K562 (cell line): ENCODE measurements around the gene DYSF. TPM values are rescaled to one million over a fixed set of nuclear protein-coding genes. Genes with fewer than 3 reads are reported as not detected.

Experiments
- ATAC-seq: fragments of 200-7000 bp; cut with Tn5 transposase; 3 replicates; pipeline ENCODE4 v1.9.1; 2020; ENCODE audit warnings: moderate library complexity
- BruUV-seq: library from RNA; stranded (reverse); fragments of 400-500 nt; replicated peaks from 2 replicates; lab custom pipeline; 2021; lab: Mats Ljungman, UMichigan
- CTCF ChIA-PET: fragments of 300-600 bp; formaldehyde crosslinking; extraction: SDS; loops from one replicate; lab custom pipeline; 2021; ENCODE audit warnings: low intra/inter-chr PET ratio; lab: Yijun Ruan, JAX
- POLR2A ChIA-PET: fragments of 300-600, 350-650 bp; sonication (Branson Sonifier 250); formaldehyde crosslinking; extraction: SDS; loops from one replicate; lab custom pipeline; 2021; ENCODE audit warnings: antibody characterized with exemption, inconsistent platforms; lab: Yijun Ruan, JAX
- DNase-seq, 4 experiments: peaks; one replicate each; pipeline versions ENCODE4 v3.0.0 to v3.0.0-alpha.2; 2011 to 2018; ENCODE audit warnings: low spot score in 3 of 4, mixed read lengths in 3 of 4; ENCODE audit errors: extremely low read depth in 1 of 4
- FAIRE-seq: peaks from 2 replicates; lab custom pipeline; 2011; peaks lifted over from hg19 to GRCh38; lab: Jason Lieb, UNC
- H2AFZ ChIP-seq: 2 replicates; pipeline ENCODE4 v1.6.0; 2011; ENCODE audit warnings: low read depth, low read length, control low read depth, inconsistent platforms
- H3K27ac ChIP-seq: fragments of 200-600 bp; 3 replicates; pipeline ENCODE4 v1.8.0; 2011; ENCODE audit warnings: low read depth, mild to moderate bottlenecking, control low read depth, inconsistent platforms, low read length, moderate library complexity, mixed read lengths; ENCODE audit errors: extremely low read depth
- H3K27me3 ChIP-seq, 2 experiments: fragments of 300-600 bp in 1 of 2; 2 replicates in 1 of 2; 3 replicates in 1 of 2; pipeline versions ENCODE4 v1.6.0 to v1.8.0; 2011; ENCODE audit warnings: inconsistent platforms in 2 of 2, low read length in 2 of 2, mild to moderate bottlenecking in 1 of 2, mixed read lengths in 1 of 2, moderate library complexity in 1 of 2; ENCODE audit not compliant: control insufficient read depth in 2 of 2, insufficient read depth in 2 of 2
- H3K36me3 ChIP-seq: fragments of 300-600 bp; 3 replicates; pipeline ENCODE4 v1.8.0; 2011; ENCODE audit warnings: mild to moderate bottlenecking, low read length, inconsistent platforms; ENCODE audit not compliant: control insufficient read depth, insufficient read depth
- H3K4me1 ChIP-seq, 2 experiments: fragments of 200-600 bp in 1 of 2; replicated peaks in 1 of 2; 2 replicates in 1 of 2; 3 replicates in 1 of 2; pipeline versions ENCODE4 v1.5.1 to v1.8.0; 2011; ENCODE audit warnings: inconsistent platforms in 2 of 2, low read length in 2 of 2, mild to moderate bottlenecking in 1 of 2, mixed read lengths in 1 of 2, moderate library complexity in 1 of 2; ENCODE audit not compliant: control insufficient read depth in 2 of 2, insufficient read depth in 2 of 2
- H3K4me2 ChIP-seq: 2 replicates; pipeline ENCODE4 v1.6.1; 2011; ENCODE audit warnings: low read length, control low read depth, inconsistent platforms, mixed read lengths; ENCODE audit not compliant: insufficient read depth
- H3K4me3 ChIP-seq: fragments of 200-600 bp; sonication (generic), shearing (Covaris generic); 2 replicates; pipeline ENCODE4 v1.5.1; 2016; ENCODE audit warnings: control low read depth, inconsistent platforms
- H3K79me2 ChIP-seq: fragments of 200-600 bp; 3 replicates; pipeline ENCODE4 v1.8.0; 2011; ENCODE audit warnings: low read length, inconsistent platforms; ENCODE audit not compliant: control insufficient read depth, insufficient read depth
- H3K9ac ChIP-seq, 2 experiments: 2 replicates each; pipeline versions ENCODE4 v1.6.0 to v1.6.1; 2011; ENCODE audit warnings: low read depth in 2 of 2, low read length in 2 of 2, control low read depth in 1 of 2, inconsistent platforms in 1 of 2, mild to moderate bottlenecking in 1 of 2, mixed read lengths in 1 of 2; ENCODE audit not compliant: insufficient read depth in 1 of 2
- H3K9me1 ChIP-seq: one replicate; pipeline ENCODE4 v1.6.0; 2011; ENCODE audit warnings: inconsistent platforms, mild to moderate bottlenecking, low read length, moderate library complexity; ENCODE audit not compliant: control insufficient read depth, insufficient read depth
- H3K9me3 ChIP-seq: replicated peaks from 2 replicates; pipeline ENCODE4 v1.5.1; 2011; ENCODE audit warnings: low read depth, low read length, inconsistent platforms; ENCODE audit not compliant: control insufficient read depth, insufficient read depth
- H4K20me1 ChIP-seq: replicated peaks from 2 replicates; pipeline ENCODE4 v1.6.1; 2011; ENCODE audit warnings: low read length, inconsistent platforms, mixed read lengths; ENCODE audit not compliant: control insufficient read depth, insufficient read depth
- ERF ChIP-seq: fragments of 450-650 bp; formaldehyde crosslinking; IDR thresholded peaks from 2 replicates; pipeline ENCODE4 v1.4.0; 2020; ENCODE audit warnings: mild to moderate bottlenecking, mixed read lengths
- ZNF592 ChIP-seq: fragments of 450-650 bp; IDR thresholded peaks from 2 replicates; pipeline ENCODE4 v1.6.1; 2017; ENCODE audit warnings: antibody characterized with exemption, mild to moderate bottlenecking
- WGBS: fragments of 100-300 bp; shearing (Covaris generic); methylation state at CpG from one replicate; pipeline ENCODE4 v1.1.6; 2016; ENCODE audit warnings: low coverage, mixed read lengths; ENCODE audit not compliant: insufficient coverage; ENCODE audit errors: missing lambda C conversion rate; 5-methylcytosine and 5-hydroxymethylcytosine counted together
- in situ Hi-C: fragments of 300-500 bp; cut with MboI; formaldehyde crosslinking; loops from 4 replicates; pipeline ENCODE4 v1.15.0; 2018; ENCODE audit warnings: inconsistent platforms, mixed read lengths
- intact Hi-C: fragments of 100-400 bp; cut with micrococcal nuclease; formaldehyde crosslinking; loops from 2 replicates; pipeline ENCODE4 v1.14.2; 2022
- polyA plus RNA-seq, 8 experiments: library from polyadenylated mRNA; depleted of rRNA in 4 of 8; stranded (reverse) in 5 of 8; unstranded in 3 of 8; fragments of >200 nt; fragmentation: Nextera tagmentation in 2 of 8; fragmentation: Illumina TruSeq in 1 of 8; extraction: Ambion mirVana in 2 of 8; extraction: Trizol in 1 of 8; gene quantifications; 2 replicates each; pipeline versions ENCODE4 v1.2.1 to v1.2.3, GENCODE V29; 2011 to 2014; ENCODE audit warnings: inconsistent platforms in 1 of 8, missing spikeins in 1 of 8
- total RNA-seq, 7 experiments: library from RNA; depleted of rRNA in 6 of 7; stranded (reverse); fragments of >200 nt in 6 of 7; fragmentation: Illumina TruSeq in 2 of 7; extraction: Trizol in 2 of 7; gene quantifications; 2 replicates each; pipeline versions ENCODE4 v1.2.1 to v1.2.3, GENCODE V29; 2011 to 2021; ENCODE audit warnings: low replicate concordance in 1 of 7
- TF ChIP-seq, protein P1 (sequence below), 2 experiments: fragments of 450-650 bp; formaldehyde crosslinking in 1 of 2; IDR thresholded peaks; 2 replicates each; pipeline versions ENCODE4 v1.4.0 to v1.6.1; 2014 to 2020; ENCODE audit warnings: mild to moderate bottlenecking in 2 of 2, borderline replicate concordance in 1 of 2, low read depth in 1 of 2

The DYSF gene
- total and polyA plus RNA-seq, 9 of the 15 experiments (the other 6 are each of a cell fraction or from before 2014, with no cell fraction given): 0.01 to 0.80 (median 0.29) TPM

GRCh38 chr2:71460595-71461303 lies 7.4 kb downstream of the DYSF start:
- intact Hi-C loops (loop anchor here (2.0 kb wide), 1 partner anchor 50 kb away; no protein-coding TSS in a partner anchor), in situ Hi-C loops (no loop called here)
- 45% methylated on average over 9 of the region's 9 CpGs for WGBS
- POLR2A ChIA-PET: interaction anchor here (0.7 to 0.8 kb wide), 2 partner anchors 10 to 15 kb away, joined by 3 read pairs; no protein-coding TSS in a partner anchor
- Histone ChIP-seq H3K27ac (no peak overlapping the region), H3K4me2 (no peak overlapping the region), H3K36me3 (no peaks in the 10 kb centered on the region), H3K79me2 (no peaks in the 10 kb centered on the region), H3K4me3 (no peak overlapping the region), H3K27me3 (peaks cover 0 to 8% of the 10 kb centered on the region in 2 experiments; a peak in 1 of 5 replicates), H3K9ac (no peak overlapping the region; a peak in 1 of 4 replicates), H3K9me1 (no peaks in the 10 kb centered on the region), H3K4me1 (peaks cover 6 to 11% of the 10 kb centered on the region in 2 experiments; a peak in 3 of 5 replicates), H4K20me1 (no peaks in the 10 kb centered on the region; the same call in 1 of the 2 replicates), H3K9me3 (peaks cover 4% of the 10 kb centered on the region; the same call in 1 of the 2 replicates), H2AFZ (no peak overlapping the region)
- DNase-seq (peak; percentile 12 to 63 (median 54)), ATAC-seq (peak; percentile 55), FAIRE-seq (peak; percentile 62)
- CTCF ChIA-PET: no interaction called here
- BruUV-seq: no TSS peak
- no peak for TF ChIP-seq ERF (CRISPR knock-in tag)
- TF ChIP-seq, protein P1, sequence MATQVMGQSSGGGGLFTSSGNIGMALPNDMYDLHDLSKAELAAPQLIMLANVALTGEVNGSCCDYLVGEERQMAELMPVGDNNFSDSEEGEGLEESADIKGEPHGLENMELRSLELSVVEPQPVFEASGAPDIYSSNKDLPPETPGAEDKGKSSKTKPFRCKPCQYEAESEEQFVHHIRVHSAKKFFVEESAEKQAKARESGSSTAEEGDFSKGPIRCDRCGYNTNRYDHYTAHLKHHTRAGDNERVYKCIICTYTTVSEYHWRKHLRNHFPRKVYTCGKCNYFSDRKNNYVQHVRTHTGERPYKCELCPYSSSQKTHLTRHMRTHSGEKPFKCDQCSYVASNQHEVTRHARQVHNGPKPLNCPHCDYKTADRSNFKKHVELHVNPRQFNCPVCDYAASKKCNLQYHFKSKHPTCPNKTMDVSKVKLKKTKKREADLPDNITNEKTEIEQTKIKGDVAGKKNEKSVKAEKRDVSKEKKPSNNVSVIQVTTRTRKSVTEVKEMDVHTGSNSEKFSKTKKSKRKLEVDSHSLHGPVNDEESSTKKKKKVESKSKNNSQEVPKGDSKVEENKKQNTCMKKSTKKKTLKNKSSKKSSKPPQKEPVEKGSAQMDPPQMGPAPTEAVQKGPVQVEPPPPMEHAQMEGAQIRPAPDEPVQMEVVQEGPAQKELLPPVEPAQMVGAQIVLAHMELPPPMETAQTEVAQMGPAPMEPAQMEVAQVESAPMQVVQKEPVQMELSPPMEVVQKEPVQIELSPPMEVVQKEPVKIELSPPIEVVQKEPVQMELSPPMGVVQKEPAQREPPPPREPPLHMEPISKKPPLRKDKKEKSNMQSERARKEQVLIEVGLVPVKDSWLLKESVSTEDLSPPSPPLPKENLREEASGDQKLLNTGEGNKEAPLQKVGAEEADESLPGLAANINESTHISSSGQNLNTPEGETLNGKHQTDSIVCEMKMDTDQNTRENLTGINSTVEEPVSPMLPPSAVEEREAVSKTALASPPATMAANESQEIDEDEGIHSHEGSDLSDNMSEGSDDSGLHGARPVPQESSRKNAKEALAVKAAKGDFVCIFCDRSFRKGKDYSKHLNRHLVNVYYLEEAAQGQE (IDR thresholded peaks at IDR 0.05; ENCODE audit: borderline replicate concordance): peak; percentile 12; the same call in 1 of the 2 replicates
- TF ChIP-seq, protein P1 (CRISPR knock-in tag; IDR thresholded peaks at IDR 0.05; ENCODE audit: low read depth): no peak
- TF ChIP-seq ZNF592: no peak
